ENCODE measurements around the gene PIH1D1.

Gene PIH1D1

DNA sequence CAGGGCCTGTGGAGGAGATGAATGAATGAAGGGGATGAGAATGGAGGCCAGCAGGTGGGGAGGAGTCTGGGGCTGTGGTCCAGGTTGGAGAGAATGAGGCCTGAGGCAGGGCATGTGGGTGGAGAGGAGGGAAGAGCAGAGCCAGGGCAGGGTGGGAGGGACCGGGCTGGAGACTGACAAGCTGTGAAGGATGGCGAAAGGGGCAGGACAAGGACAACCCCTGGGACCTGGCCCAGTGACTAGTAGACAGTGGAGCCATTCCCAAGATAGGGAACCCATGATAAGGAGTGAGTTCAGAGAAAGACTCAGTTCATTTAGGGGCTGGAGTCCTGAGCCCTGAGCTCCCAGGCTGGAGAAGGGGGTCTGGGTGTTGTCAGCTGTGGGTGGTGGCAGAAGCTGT, 31.4 kb downstream of the PIH1D1 start:
- DNase-seq (ENCODE audit: low read depth in 2 of 2), result no peak

DNA sequence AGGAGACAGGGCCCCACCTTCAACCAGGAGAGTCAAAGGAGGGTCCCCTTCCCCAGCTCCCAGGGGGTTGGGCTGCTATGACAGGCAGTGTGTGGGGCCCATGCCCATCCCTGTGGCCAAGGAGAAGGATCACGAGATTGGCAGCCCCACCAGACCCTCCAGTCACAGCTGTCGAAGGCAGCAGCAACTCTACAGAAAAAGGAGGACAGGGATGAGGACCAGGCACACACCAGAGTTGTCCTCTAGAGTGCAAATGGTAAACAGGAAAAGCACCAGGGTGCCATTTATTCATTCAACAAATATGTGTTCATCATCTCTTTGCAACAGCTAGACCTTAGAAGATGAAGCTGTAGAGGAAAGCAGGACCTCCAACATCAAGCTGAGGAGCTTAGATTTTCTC, 32.4 kb downstream of the PIH1D1 start:
- DNase-seq (ENCODE audit: low read depth in 2 of 2), result no peak

DNA sequence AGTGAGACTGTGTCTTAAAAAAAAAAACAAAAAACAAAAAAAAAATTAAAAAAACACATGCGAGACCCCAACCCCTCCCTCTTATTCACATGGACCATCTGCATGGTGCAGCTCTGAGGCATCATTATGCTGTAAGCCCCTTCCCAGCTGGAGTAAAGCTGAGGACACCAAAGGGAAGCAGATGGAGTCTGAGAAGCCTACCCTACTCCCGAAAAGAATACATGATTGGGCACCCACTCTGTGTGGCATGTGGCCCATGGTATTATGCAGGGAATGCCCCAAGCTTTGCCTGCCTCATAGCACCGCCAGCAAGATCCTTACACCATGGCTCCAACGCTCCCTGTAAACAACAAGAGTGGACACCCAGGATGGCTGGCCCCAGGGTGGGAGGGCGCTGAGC, 33.1 kb downstream of the PIH1D1 start:
- DNase-seq (ENCODE audit: low read depth in 2 of 2), result no peak

DNA sequence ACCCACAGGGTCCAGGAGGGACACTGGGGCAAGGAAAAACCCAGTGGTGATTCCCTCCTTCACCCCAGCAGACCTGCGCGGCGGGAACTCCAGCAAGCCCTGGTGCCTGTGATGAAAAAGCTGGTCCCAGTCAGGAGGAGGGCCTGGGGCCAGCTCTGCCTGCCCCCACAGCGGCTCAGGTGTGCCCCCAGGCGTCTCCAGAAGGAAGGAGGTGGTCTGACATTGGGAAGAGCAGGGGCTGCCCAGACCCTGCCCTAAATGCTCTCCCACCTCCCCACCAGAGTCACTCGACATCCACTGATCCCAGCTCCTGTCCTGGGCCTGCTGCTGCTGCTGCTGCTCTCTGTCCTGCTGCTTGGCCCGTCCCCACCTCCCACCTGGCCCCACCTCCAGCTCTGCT, 34.5 kb downstream of the PIH1D1 start:
- no peak for DNase-seq (ENCODE audit: low read depth in 2 of 2)

DNA sequence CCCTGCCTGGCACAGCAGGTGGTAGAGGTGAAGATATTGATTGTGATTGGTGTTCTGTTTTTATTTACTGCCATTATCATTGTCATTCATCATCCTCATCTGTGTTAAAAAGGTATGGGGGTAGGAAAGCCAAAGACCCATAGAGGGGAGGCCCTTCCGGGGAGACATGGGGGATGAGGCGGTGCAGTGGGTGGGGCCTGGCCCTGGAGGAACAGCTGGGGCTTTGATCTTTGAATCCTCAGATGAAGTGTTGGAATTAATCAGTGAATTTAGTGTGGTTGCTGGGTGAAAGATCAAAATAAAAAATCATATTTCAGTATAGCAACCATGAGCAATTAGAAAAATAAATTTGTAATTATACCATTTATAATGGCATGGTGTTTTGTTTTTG, 35.8 kb downstream of the PIH1D1 start:
- DNase-seq (ENCODE audit: low read depth in 2 of 2), result no peak

DNA sequence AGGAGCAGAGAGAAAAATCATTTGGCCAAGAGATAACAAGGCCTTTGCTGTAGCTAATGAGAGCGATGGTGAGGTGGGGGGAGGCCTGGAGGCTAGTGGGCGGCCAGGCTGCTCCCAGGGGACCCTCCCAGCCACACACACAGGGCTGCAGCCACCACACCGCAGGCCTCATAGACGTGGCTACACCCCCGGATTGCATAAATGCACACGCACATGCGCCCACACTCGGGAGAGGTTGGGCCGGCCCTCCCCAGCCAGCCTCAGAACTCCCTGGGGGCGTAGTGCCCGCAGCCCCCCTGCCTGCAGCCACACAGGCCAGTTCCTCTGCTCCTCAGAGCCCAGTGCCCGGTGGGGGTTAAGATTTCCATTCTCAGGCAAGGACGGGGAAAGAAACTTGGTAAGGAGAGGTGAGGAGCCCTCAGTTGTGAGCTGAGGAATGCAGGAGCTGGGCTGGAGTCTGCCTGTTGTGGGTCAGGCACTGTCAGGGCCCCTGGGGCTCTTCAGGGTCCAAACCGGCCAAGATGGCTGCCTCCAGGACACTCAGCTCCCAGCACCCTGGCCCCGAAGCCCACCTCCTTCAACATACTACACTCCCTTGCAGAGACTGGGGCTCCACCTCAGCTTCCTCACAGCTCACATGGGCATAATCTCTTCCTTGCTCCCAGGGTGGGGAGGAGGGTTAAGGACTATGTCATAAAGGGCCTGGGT, 36.4 kb downstream of the PIH1D1 start:
- DNase-seq (ENCODE audit: low read depth in 2 of 2), result no peak

DNA sequence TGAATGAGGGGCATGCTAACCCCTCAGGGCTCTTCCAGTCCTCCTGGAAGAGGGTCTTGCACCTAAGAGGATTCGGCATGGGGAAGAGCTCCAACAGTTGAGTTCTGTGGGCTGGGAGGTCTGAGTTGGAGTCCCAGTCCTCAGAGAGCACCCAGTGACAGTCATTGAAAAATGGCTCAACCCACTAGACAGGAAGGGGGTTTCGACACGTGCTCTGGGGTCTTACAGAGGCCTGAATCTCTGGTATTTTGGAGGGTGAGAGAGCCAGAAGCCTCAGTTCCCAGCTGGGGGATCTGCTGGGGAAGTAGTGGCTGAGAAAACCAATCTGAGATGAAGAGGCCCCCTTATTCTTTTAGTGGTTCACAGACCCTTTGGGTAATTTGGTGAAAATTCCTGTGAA, 37.4 kb downstream of the PIH1D1 start:
- no peak for DNase-seq (ENCODE audit: low read depth in 2 of 2)

DNA sequence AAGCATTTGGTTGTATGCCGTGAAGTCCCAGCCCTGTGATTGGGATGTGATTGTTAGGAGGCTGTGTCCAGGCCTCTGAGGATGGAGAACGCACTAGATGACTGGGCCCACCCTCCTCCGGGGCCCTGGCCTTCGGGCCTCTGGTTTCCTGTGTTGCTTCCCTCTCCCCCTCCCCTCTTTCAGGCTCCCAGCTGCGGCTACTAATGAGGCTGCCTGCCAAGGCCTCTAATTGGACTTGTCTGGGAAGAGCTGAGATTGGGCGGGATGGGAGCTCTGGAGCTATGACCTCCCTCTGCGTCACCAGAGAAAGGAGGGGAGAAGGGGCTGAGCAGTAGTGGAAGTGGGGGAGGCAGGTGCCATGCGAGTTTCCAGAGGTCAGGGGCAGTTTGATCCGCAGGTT, 38.3 kb downstream of the PIH1D1 start:
- DNase-seq (ENCODE audit: low read depth in 2 of 2), result no peak

DNA sequence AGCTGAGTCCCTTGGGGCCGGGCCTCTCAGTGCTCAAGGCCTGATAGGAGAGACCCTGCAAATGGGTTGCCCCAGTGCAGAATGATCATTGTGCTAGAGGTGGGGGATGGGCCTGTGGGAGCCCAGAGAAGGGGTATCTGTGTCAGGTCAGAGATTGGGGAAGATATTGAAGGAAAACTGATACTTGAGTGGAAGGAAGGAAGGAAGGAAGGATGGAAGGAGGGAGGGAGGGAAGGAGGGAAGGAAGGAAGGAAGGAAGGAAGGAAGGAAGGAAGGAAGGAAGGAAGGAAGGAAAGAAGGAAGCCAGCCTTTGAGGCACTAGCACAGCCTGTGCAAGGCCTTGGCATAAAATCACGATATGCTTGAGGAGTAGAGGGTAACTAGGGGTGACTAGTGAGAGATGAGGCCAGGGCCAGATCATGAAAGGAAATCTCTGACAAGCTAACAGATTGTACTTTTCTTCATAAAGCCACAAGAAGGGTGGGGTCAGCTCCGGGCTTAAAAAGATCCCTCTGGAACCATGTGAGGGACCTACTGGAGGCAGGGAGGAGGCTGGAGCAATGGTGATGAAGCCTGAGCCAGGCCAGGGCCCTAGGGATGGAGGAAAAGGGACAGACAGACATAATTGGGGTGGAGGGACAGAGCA, 39.8 kb downstream of the PIH1D1 start:
- DNase-seq (ENCODE audit: low read depth in 2 of 2), result no peak

DNA sequence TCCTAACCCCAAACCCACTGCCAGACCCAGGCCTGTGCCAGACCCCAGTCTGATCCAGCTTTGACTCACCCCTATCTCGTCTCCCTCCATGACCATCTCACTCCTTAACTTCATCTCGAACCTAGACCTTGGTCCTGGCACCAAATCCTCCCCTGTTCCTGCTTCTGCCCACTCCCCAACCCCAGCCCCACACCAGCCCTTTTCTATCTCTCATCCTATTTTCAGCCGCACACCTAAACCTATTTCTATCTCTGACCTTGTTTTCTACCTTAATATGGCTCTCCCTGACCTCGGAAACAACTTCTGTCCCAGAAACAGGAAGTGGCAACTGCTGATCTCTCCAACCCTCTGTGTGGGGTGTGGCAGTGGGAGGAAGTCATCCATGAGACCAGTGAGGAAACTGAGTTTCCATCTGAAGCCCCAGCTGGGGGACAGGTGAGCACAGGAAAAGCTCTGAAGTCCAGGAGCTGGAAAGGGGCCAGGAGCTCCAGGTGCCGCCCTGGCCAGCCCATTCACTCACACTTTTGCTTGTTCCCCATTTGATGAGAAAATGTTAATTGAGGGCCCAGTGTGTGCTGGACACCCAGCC, 42.1 kb downstream of the PIH1D1 start:
- DNase-seq (ENCODE audit: low read depth in 2 of 2), result no peak

DNA sequence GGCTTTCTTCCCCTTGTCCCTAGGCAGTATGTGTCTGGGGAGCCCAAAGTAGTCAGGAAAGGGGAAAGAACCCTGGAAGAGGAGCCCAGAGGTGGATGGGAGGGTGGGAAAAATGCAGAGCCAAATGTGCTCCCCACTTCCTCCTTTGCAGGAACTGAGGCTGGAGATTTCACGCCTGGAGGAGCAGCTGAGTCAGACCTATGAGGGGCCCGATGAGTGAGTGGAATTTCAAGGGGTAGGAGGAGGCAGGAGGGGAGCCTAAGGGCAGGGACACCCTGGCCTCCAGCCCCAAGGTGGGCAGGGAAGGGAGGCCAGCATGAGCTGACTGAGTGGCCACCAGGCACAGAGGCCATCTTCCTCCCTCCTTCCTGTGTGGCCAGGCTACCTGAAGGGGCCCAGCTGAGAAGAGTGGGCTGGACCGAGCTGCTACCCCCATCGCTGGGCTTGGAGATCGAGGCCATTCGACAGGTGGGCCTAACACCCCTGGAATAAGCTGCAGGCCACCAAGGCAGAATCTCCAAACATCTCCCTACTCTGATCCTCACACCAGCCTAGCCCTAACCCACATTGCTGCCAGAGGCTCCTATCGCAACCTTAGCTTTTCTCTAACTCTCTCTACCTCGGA, 42.7 kb downstream of the PIH1D1 start:
- DNase-seq (ENCODE audit: low read depth in 2 of 2), result no peak

DNA sequence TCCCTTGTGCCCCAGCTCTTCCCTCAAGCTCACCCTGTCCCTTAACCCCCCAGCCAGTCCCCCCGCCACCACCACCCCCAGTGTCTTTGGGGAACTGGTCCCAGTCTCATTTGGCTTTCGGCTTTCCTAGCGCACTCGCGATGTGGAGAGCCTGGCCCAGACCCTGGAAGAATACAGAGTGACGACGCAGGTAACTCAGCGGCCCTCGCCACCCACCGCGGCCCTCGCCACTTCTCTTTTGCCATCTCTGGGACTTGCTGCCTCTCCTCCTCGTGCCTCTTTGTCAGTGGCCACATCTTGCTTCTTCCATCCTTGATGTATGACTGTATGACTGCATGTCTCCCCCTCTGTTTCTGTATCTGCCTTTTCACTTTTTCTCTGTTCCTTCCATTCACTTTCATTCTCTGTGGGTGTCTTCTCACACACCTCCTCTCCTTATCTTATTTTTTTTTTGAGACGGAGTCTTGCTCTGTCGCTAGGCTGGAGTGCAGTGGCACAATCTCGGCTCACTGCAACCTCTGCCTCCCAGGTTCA, 44.1 kb downstream of the PIH1D1 start:
- no peak for DNase-seq (ENCODE audit: low read depth in 2 of 2)

DNA sequence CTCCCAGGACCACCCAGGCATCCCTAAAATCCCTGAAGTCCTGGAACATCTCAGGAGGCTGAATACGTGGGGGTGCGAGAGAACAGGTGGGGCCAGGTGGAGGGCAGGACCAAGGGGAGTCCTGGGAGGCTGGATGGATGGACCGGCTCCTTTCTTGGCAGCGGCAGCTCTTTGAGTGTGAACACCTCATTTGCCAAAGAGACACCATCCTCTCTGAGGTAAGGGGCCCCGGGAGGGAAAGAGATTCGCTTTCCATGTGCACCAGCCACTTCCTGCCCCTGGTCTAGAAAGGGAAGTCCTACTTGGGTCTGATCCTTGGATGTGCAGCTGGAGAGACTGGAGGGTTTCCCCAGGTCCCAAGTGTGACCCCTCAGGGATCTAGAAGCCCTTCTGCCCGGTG, 44.5 kb downstream of the PIH1D1 start:
- DNase-seq (ENCODE audit: low read depth in 2 of 2), result no peak

DNA sequence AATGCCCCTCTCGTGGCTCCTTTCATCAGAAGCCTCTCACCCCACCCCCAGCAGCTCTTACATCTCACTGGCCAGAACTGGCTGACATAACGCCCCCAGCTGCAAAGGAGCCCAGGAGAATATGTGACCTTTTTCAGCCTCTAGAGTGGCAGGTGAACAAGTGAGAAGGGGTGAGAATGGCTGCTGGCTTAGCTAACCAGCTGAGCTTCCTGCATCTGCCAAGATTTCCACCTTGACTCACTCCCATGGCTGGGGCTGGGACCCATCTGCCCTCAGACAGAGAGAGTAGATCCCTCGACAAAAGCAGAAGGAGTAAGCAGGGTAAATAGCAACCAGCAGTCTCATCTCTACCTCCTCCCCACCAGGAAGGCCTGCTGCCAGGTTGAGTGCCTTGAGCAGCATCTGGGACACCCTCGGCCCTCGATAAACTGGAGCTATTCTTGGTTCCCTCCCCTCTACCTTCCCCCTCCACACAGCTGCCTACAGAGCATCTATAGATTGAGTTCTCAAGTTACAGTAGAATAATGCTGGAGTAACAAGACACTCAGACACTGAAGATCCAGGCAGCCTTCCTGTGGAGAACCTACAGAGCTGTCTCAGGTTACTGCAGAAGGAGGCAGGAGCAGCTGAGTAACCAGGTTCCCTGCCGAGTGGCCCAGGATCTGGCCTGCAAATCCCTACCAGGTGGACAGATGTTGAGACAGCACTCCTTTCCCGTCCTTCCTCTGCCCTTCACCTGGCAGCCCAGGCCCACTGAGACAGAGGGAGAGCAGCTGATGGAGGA, 48.0 kb downstream of the PIH1D1 start:
- peak in 1 of 2 experiments; percentile 16 for DNase-seq (ENCODE audit: low read depth in 2 of 2)

DNA sequence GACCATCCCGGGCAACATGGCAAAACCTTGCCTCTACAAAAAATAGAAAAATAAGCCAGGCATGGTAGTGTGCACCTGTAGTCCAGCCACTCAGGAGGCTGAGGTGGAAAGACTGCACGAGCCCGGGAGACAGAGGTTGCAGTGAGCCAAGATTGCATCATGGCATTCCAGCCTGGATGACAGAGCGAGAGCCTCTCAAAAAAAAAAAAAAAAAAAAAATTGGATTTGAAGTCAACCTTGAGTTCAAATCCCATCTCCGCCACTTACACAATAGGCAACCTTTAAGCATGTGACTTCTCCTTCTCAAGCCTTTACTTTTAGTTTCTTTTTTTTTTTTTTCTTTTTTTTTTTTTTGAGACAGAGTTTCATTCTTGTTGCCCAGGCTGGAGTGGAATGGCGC, 51.6 kb downstream of the PIH1D1 start:
- DNase-seq (ENCODE audit: low read depth in 2 of 2), result no peak

DNA sequence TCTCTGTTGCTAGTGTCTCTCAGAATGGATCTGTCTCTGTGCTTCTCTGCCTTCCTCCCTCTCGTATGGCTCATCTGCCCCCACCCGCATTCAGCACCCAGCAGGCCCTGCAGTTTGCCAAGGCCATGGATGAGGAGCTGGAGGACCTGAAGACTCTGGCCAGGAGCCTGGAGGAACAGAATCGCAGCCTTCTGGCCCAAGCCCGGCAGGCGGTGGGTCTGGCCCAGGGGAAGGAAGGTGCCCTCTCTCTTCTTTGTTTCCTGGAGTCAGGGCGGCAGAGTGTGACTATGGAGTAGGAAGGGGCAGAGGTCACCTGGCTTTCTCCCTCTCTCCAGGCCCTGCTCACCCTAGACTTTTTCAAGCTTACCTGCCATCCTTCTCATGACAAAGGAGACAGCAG, 52.7 kb downstream of the PIH1D1 start:
- no peak for DNase-seq (ENCODE audit: low read depth in 2 of 2)

DNA sequence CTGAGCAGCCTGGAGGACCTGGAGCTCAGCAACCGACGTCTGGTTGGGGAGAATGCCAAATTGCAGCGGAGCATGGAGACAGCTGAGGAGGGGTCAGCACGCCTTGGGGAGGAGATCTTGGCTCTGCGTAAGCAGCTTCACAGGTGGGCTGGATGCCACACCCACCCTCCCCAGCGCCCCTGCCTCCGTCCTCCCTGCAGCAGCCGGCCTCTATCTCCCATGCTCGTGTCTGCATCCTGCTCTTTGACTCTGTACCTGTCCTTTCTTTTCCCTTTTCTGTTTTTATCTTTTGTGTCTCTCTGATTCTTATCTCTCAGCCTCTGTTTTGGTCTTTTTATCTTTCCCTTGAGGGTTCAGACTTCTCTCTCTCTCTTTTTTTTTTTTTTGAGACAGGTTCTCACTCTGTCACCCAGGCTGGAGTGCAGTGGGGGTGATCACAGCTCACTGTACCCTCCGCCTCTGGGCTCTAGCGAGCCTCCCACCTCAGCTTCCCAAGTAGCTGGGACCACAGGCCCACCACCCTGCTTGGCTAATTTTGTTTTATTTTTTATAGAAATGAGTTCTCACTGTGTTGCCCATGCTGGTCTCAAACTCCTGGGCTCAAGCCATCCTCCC, 53.5 kb downstream of the PIH1D1 start:
- DNase-seq (ENCODE audit: low read depth in 2 of 2), result no peak

DNA sequence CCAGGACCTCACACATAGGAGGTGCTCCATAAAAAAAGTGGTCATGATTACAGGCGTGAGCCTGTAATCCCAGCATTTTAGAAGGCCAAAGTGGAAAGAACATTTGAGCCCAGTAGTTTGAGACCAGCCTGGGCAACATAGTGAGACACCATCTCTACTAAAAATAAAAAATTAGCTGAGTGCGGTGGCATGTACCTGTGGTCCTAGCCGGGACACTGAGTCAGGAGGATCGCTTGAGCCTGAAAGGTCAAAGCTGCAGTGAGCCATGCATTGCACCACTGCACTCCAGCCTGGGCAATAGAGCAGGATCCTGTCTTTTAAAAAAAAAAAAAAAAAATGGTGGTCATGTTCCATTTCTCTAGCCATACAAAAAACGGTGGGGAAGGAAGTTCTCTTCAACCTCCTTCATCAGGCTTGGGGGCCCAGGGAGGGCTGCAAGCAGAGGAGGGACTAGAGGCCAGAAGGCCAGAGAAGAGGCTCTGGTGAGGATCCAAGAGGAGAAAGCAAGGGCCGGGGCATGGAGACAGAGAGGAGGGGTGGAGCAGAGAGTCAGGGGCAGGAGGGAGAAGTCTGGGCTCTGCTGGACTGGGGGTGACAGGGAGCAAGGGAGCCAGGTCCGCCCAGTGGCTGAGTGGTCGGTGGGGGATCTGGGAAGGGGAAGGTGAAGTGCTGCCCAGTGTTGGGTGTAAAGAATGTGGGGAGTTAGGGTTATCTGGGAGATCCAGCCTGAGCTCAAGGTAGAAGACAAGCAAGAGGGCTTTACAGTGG, 54.7 kb downstream of the PIH1D1 start:
- DNase-seq (ENCODE audit: low read depth in 2 of 2), result no peak

Data from fibroblast of skin of left biceps (primary cell).